GM12874 (cell line): ENCODE data around the gene RAPGEF6.

Experiments used
- TF ChIP-seq, protein P1 (sequence below): IDR thresholded peaks from 2 replicates; pipeline ENCODE4 v1.5.1; 2011; ENCODE audit warnings: low read depth, mild to moderate bottlenecking, control low read depth, low read length, moderate library complexity; ENCODE audit not compliant: insufficient read depth

RAPGEF6 gene

DNA sequence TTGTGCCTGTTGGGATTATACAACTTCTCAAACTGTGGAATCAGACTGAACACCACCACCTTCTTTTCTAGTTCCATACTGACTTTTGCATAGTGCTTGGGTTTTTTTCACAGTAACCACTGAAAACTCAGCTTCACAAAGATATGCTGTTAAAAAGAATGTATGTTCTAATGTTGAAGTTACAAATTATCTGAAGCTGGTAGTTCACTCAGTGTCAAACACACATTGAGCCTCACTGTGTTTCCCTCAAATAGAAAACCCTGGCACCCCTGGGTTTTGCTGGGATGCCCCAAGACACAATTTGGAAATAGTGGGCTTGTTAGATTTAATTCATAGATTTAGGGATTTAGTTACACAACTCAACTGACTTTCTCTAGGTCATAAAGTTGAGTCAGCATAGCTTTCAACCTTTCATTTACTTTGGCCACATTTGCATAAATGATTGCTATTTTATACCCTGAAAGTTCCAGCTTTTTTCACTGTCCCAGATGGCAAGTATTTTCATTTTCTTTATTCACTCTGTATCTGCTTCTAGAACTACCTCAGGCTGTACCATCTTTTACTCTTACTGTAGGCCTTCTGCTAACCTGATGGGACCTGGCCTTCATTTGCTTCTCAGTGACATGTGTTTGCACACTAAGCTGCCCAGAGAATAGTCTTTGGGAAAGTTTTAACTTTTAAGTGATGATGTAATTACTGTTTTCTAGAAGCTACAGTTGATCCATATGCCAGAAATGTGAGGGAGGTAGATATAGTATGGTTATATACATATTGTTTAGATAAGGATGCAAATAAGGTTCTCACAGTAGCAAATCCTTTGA is 256.1 kb downstream of the RAPGEF6 start:
- TF ChIP-seq, protein P1, sequence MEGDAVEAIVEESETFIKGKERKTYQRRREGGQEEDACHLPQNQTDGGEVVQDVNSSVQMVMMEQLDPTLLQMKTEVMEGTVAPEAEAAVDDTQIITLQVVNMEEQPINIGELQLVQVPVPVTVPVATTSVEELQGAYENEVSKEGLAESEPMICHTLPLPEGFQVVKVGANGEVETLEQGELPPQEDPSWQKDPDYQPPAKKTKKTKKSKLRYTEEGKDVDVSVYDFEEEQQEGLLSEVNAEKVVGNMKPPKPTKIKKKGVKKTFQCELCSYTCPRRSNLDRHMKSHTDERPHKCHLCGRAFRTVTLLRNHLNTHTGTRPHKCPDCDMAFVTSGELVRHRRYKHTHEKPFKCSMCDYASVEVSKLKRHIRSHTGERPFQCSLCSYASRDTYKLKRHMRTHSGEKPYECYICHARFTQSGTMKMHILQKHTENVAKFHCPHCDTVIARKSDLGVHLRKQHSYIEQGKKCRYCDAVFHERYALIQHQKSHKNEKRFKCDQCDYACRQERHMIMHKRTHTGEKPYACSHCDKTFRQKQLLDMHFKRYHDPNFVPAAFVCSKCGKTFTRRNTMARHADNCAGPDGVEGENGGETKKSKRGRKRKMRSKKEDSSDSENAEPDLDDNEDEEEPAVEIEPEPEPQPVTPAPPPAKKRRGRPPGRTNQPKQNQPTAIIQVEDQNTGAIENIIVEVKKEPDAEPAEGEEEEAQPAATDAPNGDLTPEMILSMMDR: no peak

DNA sequence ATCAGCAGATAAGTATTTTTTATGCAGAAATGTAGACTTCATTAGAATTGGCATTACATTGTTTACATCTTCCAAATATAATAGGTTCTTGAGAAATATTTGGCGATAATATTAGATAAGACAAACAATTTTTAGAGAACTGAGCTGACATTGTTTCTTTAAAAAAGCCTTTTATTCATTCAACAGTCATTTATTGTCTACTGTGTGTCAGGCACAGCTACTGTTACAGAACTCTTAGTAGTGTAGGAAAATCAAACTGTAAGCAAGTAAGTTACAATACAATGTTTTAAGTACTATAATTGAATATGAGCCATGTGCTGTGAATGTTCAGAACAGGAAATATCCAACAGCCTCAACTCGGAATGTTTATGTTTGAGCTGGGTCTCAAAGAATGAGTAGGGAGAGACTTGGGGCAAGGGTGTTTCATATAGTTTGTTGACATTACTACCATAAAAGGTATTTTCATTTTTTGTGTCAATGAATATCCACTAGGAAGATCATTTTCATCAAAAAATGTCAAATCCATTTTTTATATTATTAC is 257.2 kb downstream of the RAPGEF6 start:
- TF ChIP-seq, protein P1: no peak

DNA sequence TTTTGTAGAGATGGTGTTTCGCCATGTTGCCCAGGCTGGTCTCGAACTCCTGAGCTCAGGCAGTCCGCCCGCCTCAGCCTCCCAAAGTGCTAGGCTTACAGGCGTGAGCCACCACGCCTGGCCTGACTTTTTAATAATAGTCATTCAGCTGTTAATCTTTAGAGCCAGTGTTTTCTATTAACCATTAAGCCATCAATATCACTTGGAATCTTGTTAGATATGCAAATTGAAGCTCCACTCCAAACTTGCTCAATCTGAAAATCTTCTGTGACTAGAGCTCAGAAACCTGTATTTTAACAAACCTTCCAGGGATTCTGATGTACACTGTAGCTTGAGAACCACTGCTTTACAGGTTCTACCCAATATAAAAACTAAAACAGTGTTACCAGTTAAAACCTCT is 257.7 kb downstream of the RAPGEF6 start:
- TF ChIP-seq, protein P1: no peak

DNA sequence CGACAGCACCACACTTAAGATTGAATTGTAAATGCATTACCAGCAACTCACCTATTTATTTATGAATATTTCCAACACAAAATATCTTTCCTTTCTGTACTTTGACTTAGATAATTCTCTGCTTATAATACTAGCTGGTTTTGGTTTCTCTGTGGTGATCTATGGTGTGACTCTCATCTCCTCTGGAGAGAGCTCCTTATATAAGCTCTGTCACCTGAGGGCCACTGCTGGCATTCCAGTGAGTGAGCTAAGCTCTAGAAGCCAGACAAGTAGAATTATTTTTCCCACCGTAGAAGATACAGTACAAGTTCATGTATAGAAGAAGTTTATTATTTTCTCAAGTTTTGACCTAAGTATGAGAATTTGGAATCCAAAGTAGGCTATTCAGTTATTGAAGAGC is 259.7 kb downstream of the RAPGEF6 start:
- TF ChIP-seq, protein P1: no peak
